Stomach (tissue), 9 donors: ENCODE results near the gene ZSCAN25. TPM values are rescaled to one million over a fixed set of nuclear protein-coding genes. Genes with fewer than 3 reads are reported as not detected.

ENCODE experiments used
- DNase-seq, 2 donors: peaks; one replicate each; pipeline versions ENCODE4 v3.0.0 to v3.0.0-alpha.2; 2013 to 2019
- H3K27ac ChIP-seq, 5 donors: fragments of 200-600 bp in 4 of 5; sonication (generic) in 4 of 5; one replicate each; pipeline ENCODE4 v1.5.1; 2013 to 2019; ENCODE audit warnings: mild to moderate bottlenecking in 1 of 5, moderate library complexity in 1 of 5
- H3K27me3 ChIP-seq, 3 donors: fragments of 200-600 bp; sonication (generic); one replicate each; pipeline ENCODE4 v1.5.1; 2017 to 2019; ENCODE audit warnings: mixed run types in 1 of 3
- H3K36me3 ChIP-seq, 4 donors: fragments of 200-600 bp; sonication (generic); 1 replicate in 3 of 4; 2 replicates in 1 of 4; pipeline ENCODE4 v1.5.1; 2016 to 2019
- H3K4me1 ChIP-seq, 4 donors: fragments of 200-600 bp; sonication (generic); one replicate each; pipeline ENCODE4 v1.5.1; 2016 to 2019
- H3K4me3 ChIP-seq, 4 donors: fragments of 200-600 bp; sonication (generic) in 3 of 4; one replicate each; pipeline ENCODE4 v1.5.1; 2016 to 2019; ENCODE audit warnings: mild to moderate bottlenecking in 1 of 4
- H3K9me3 ChIP-seq, 4 donors: fragments of 200-600 bp; sonication (generic); one replicate each; pipeline ENCODE4 v1.5.1; 2016 to 2019
- CTCF ChIP-seq, 7 experiments: fragments of 450-650 bp in 4 of 7; fragments of 200-600 bp in 3 of 7; sonication (generic) in 3 of 7; IDR thresholded peaks; one replicate each; pipeline ENCODE4 v1.5.1; 2016 to 2019; ENCODE audit warnings: antibody characterized with exemption in 7 of 7, control low read depth in 2 of 7, mild to moderate bottlenecking in 1 of 7
- EP300 ChIP-seq: sonication (generic); formaldehyde crosslinking; IDR thresholded peaks from one replicate; pipeline ENCODE4 v1.6.1; 2017; ENCODE audit warnings: antibody characterized with exemption
- POLR2A ChIP-seq, 4 donors: fragments of 450-650 bp; IDR thresholded peaks; one replicate each; pipeline ENCODE4 v1.6.1; 2016; ENCODE audit warnings: antibody characterized with exemption in 4 of 4, control low read depth in 2 of 4, mild to moderate bottlenecking in 1 of 4, moderate library complexity in 1 of 4
- POLR2AphosphoS5 ChIP-seq, 3 donors: sonication (generic); formaldehyde crosslinking; IDR thresholded peaks; one replicate each; pipeline ENCODE4 v1.6.1; 2016; ENCODE audit warnings: antibody characterized with exemption in 3 of 3
- WGBS, 5 donors: extraction: QIAGEN DNeasy Blood & Tissue Kit in 3 of 5; methylation state at CpG; one replicate each; pipeline versions ENCODE4 v1.1.5 to v1.1.7; 2013 to 2018; 5-methylcytosine and 5-hydroxymethylcytosine counted together
- intact Hi-C: fragments of 100-400 bp; cut with DNase I; formaldehyde crosslinking; loops from one replicate; pipeline ENCODE4 v1.15.1; 2023; ENCODE audit warnings: low total_unique reads
- polyA plus RNA-seq, 3 donors: library from polyadenylated mRNA; stranded (reverse); fragments of 200-250 nt; gene quantifications; one replicate each; pipeline ENCODE4 v1.2.3, GENCODE V29; 2013
- total RNA-seq, 5 donors: library from RNA; depleted of rRNA; stranded (reverse); fragments of >200 nt; gene quantifications; one replicate each; pipeline versions ENCODE4 v1.1.0 to v1.2.3, GENCODE V29; 2014 to 2016
- donor health status: healthy with polysubstance abuse.
- donor health status: Bipolar disorder and iron deficiency.
- donor health status: healthy.

The ZSCAN25 gene
- total and polyA plus RNA-seq, 8 donors: 3.5 to 16.2 (median 11.0) TPM

GRCh38 chr7:99614495-99614894, 2.3 kb upstream of the ZSCAN25 start:
- no peak for DNase-seq
- Histone ChIP-seq H3K4me1 (peaks cover 8 to 27% (median 18%) of the 10 kb centered on the region in 4 donors), H3K27me3 (no peaks in the 10 kb centered on the region), H3K9me3 (no peaks in the 10 kb centered on the region), H3K27ac (no peak overlapping the region), H3K36me3 (peaks cover 5 to 15% (median 12%) of the 10 kb centered on the region in 4 donors), H3K4me3 (no peak overlapping the region)
- TF ChIP-seq CTCF (IDR thresholded peaks at IDR 0.05): no peak
- no peak for TF ChIP-seq EP300
- TF ChIP-seq POLR2AphosphoS5 (IDR thresholded peaks at IDR 0.05): no peak
- TF ChIP-seq POLR2A (IDR thresholded peaks at IDR 0.05): no peak
- WGBS, 5 donors: 56 to 73% (median 68%) methylated on average over 3 of the region's 3 CpGs
- intact Hi-C loops: no loop called here

- intact Hi-C loops: no loop called here
- H3K27me3 ChIP-seq: no peaks in the 10 kb centered on the region
- H3K4me1 ChIP-seq: peaks cover 8 to 27% (median 18%) of the 10 kb centered on the region in 4 donors
- DNase-seq: no peak
- TF ChIP-seq EP300 (no peak), POLR2A (IDR thresholded peaks at IDR 0.05) (no peak)
- H3K9me3 ChIP-seq: no peaks in the 10 kb centered on the region
- 86 to 96% (median 90%) methylated on average over 5 of the region's 5 CpGs for WGBS, 5 donors
- peak overlapping the region in 4 of 5 donors; percentile 84 to 89 (median 88) for H3K27ac ChIP-seq
- peaks cover 20 to 30% (median 27%) of the 10 kb centered on the region in 4 donors for H3K36me3 ChIP-seq
- peak overlapping the region; percentile 83 to 97 (median 94) for H3K4me3 ChIP-seq
Observed at GRCh38 chr7:99615989-99616358, 772 bp upstream of the ZSCAN25 start.

GRCh38 chr7:99617192-99617781, 541 bp downstream of the ZSCAN25 start:
- H3K4me3 ChIP-seq: peak overlapping the region; percentile 83 to 97 (median 94)
- WGBS, 5 donors: 12 to 21% (median 15%) methylated on average over 14 to 22 of the region's 22 CpGs
- TF ChIP-seq POLR2A (IDR thresholded peaks at IDR 0.05): no peak
- intact Hi-C loops: no loop called here
- no peak for DNase-seq
- H3K36me3 ChIP-seq: peaks cover 32 to 43% (median 40%) of the 10 kb centered on the region in 4 donors
- H3K9me3 ChIP-seq: no peaks in the 10 kb centered on the region
- peaks cover 8 to 27% (median 18%) of the 10 kb centered on the region in 4 donors for H3K4me1 ChIP-seq
- no peaks in the 10 kb centered on the region for H3K27me3 ChIP-seq
- H3K27ac ChIP-seq: peak overlapping the region; percentile 83 to 89 (median 87)

GRCh38 chr7:99618726-99619125, 2.0 kb downstream of the ZSCAN25 start:
- Histone ChIP-seq H3K4me1 (peaks cover 8 to 27% (median 18%) of the 10 kb centered on the region in 4 donors), H3K4me3 (no peak overlapping the region), H3K36me3 (peaks cover 45 to 58% (median 54%) of the 10 kb centered on the region in 4 donors), H3K27me3 (no peaks in the 10 kb centered on the region), H3K27ac (no peak overlapping the region), H3K9me3 (no peaks in the 10 kb centered on the region)
- intact Hi-C loops: no loop called here
- WGBS, 5 donors: 78 to 94% (median 89%) methylated on average over 3 of the region's 3 CpGs
- no peak for DNase-seq
- no peak for TF ChIP-seq POLR2A (IDR thresholded peaks at IDR 0.05)
- no peak for TF ChIP-seq CTCF (IDR thresholded peaks at IDR 0.05)
- no peak for TF ChIP-seq POLR2AphosphoS5 (IDR thresholded peaks at IDR 0.05)

- Histone ChIP-seq H3K4me1 (peaks cover 8 to 27% (median 18%) of the 10 kb centered on the region in 4 donors), H3K36me3 (peaks cover 54 to 67% (median 63%) of the 10 kb centered on the region in 4 donors), H3K9me3 (no peaks in the 10 kb centered on the region), H3K4me3 (no peak overlapping the region), H3K27ac (no peak overlapping the region), H3K27me3 (no peaks in the 10 kb centered on the region)
- TF ChIP-seq CTCF (IDR thresholded peaks at IDR 0.05): no peak
- WGBS, 5 donors: 92 to 97% (median 94%) methylated on average over 14 to 18 of the region's 18 CpGs
- intact Hi-C loops: no loop called here
- DNase-seq: no peak
Observed at GRCh38 chr7:99619571-99620130, 2.9 kb downstream of the ZSCAN25 start.
